Prostate gland (tissue), 2 donors: ENCODE data around the gene GRN.

Source experiments
- CTCF ChIP-seq, 4 experiments: fragments of 200-600 bp in 2 of 4; fragments of 450-650 bp in 2 of 4; sonication (generic) in 2 of 4; IDR thresholded peaks; 1 replicate in 3 of 4; 2 replicates in 1 of 4; pipeline ENCODE4 v1.5.1; 2016 to 2019; ENCODE audit warnings: antibody characterized with exemption in 4 of 4, mild to moderate bottlenecking in 2 of 4, moderate library complexity in 2 of 4
- POLR2AphosphoS5 ChIP-seq: sonication (generic); formaldehyde crosslinking; IDR thresholded peaks from one replicate; pipeline ENCODE4 v1.6.1; 2017; ENCODE audit warnings: antibody characterized with exemption

DNA sequence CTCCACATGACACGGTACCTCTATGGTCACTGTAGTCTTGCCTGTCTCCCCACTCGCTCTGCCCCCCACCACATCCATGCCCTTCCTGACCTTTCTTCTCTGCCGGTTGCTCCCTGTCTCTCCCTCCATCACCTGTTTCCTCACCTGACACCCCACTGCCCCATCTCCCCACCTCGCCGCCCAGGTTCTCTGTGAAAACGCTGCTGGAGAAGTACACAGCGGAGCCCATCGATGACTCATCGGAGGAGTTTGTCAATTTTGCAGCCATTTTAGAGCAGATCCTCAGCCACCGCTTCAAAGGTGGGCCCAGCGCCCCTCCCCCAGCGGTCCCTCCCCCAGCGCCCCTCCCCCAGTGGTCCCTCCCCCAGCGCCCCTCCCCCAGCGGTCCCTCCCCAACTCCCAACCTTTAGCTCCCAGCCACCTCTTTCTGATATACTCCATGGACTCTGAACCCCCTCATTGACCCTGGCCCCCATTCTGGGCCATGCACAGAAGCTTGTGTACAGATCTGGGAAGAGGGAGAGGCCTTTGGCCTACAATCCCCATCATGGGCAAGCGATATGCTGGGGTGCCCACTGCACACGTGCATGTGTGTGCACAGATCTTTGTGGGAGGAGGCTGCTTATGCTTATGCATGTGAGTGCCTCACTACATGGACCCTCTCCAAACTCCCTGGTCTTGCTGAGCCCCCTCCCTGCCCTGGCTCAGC is 32.6 kb upstream of the GRN start:
- TF ChIP-seq POLR2AphosphoS5 (no peak), CTCF (IDR thresholded peaks at IDR 0.05) (no peak)
